ENCODE data around the gene HSD17B11. TPM values are rescaled to one million over a fixed set of nuclear protein-coding genes. Genes with fewer than 3 reads are reported as not detected.

Gene HSD17B11
- total and polyA plus RNA-seq, 8 donors: 46.4 to 84.3 (median 76.8) TPM

DNA sequence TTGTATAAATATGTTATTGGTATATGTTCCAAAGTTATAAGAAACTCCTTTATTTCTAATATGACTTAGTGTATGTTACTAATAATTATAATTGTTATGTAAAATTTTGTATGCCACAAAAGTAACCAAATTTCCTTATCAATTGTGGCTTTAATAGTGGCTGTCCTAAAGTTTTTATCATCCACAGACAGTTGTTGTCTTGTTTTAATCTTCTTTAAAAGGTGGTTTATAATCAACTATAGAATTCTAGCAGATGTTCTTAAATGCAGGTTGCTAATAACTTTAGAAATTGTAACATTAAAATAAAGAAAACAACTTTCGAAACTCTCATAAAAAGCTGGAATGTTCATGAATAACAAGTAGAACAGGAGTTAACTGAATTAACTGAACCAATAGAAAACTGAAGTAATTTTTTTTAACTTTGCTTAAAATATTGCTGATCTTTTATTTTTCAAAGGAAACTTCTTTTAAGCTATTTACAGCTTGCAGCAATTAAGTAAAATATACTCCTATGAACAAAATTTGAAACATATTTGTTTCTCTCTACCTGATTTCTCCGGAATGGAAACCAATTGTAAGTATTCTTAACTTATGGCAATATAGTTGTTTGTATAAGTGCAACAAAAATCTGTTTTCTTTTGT lies 24.3 kb downstream of the HSD17B11 start:
- ATAC-seq: no peak

GRCh38 chr4:87365348-87365747 lies 25.6 kb downstream of the HSD17B11 start:
- no peaks in the 10 kb centered on the region for H3K4me1 ChIP-seq
- H3K4me3 ChIP-seq: no peak overlapping the region
- TF ChIP-seq CTCF (IDR thresholded peaks at IDR 0.05): no peak
- H3K27me3 ChIP-seq: no peaks in the 10 kb centered on the region
- no peak overlapping the region for H3K27ac ChIP-seq
- H3K36me3 ChIP-seq: peaks cover 0 to 91% of the 10 kb centered on the region in 2 donors
- no peak for ATAC-seq
- DNase-seq: no peak
- H3K9me3 ChIP-seq: no peaks in the 10 kb centered on the region
- intact Hi-C loops (cut with DNase I): no loop called here

More for the DNA sequence above, 24.3 kb downstream of the HSD17B11 start:
- Histone ChIP-seq H3K27ac (no peak overlapping the region), H3K36me3 (peaks cover 0 to 93% of the 10 kb centered on the region in 2 donors), H3K27me3 (no peaks in the 10 kb centered on the region), H3K4me1 (no peaks in the 10 kb centered on the region), H3K4me3 (no peak overlapping the region), H3K9me3 (no peaks in the 10 kb centered on the region)
- no peak for TF ChIP-seq CTCF (IDR thresholded peaks at IDR 0.05)
- intact Hi-C loops (cut with DNase I): no loop called here
- no peak for DNase-seq

DNA sequence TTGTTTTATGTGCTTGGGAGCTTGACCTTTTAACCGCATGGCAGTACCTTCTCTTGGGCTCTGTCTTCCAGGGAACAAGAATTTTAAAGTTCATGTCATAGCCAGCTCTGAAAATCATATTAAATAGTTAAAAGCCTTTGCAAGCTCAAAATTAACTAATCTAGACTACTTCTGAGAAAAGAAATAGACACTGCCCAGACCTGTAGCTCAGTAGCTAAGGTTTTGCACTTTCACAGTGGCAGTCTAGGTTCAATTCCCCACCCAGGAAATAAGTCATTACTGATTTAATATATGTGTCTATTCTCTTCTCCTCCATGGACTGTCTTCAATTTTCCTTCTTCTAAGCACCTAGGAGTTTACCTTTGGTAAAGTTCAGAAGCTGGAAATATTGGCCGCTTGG lies 27.4 kb downstream of the HSD17B11 start:
- DNase-seq (no peak), ATAC-seq (no peak)
- Histone ChIP-seq H3K4me3 (no peak overlapping the region), H3K36me3 (peaks cover 0 to 91% of the 10 kb centered on the region in 2 donors), H3K27me3 (no peaks in the 10 kb centered on the region), H3K4me1 (peaks cover 0 to 7% of the 10 kb centered on the region in 2 donors), H3K9me3 (no peaks in the 10 kb centered on the region), H3K27ac (no peak overlapping the region)
- intact Hi-C loops (cut with DNase I): loop anchor here in 1 of 2 donors (5.0 kb wide), 1 partner anchor 104 kb away; no protein-coding TSS in a partner anchor
- TF ChIP-seq CTCF (IDR thresholded peaks at IDR 0.05): no peak

DNA sequence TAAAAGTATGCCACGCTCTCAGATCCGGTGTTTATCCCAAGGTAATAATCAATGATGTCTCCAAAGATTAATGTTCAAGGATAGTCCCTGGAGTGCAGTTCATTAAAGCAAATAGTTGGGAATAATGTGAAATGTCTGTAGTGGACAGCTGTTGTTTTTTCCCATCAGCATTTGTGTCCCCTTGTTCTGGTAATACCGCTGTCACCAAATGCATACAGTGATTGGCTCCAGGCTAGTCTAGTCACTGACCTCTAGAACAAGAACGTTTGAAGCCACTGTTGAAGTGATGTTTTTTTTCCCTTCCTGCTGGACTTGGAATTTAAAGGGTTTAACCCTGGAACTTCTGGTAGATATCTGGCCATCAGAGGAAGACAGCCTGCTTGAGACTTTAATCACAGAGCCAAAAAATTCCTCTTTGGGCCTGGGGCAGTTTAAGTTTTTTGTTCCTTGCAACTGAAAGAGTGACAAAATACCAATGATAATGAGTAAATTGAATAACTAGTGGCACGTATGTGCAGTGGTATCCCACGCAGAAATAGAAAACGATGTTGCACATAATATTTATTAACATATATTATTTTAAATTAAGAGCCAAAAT lies 30.6 kb downstream of the HSD17B11 start:
- Histone ChIP-seq H3K9me3 (no peaks in the 10 kb centered on the region), H3K4me1 (peaks cover 0 to 7% of the 10 kb centered on the region in 2 donors), H3K4me3 (no peak overlapping the region), H3K27ac (no peak overlapping the region), H3K36me3 (peaks cover 0 to 79% of the 10 kb centered on the region in 2 donors), H3K27me3 (no peaks in the 10 kb centered on the region)
- no peak for TF ChIP-seq CTCF (IDR thresholded peaks at IDR 0.05)
- intact Hi-C loops (cut with DNase I): loop anchor here in 1 of 2 donors (5.0 kb wide), 1 partner anchor 107 kb away; no protein-coding TSS in a partner anchor
- ATAC-seq (no peak), DNase-seq (no peak)

- no peak for DNase-seq
- H3K4me3 ChIP-seq: no peak overlapping the region
- no peaks in the 10 kb centered on the region for H3K27me3 ChIP-seq
- peak; percentile 39 for ATAC-seq
- no peak for TF ChIP-seq CTCF (IDR thresholded peaks at IDR 0.05)
- H3K36me3 ChIP-seq: peaks cover 0 to 79% of the 10 kb centered on the region in 2 donors
- peaks cover 0 to 8% of the 10 kb centered on the region in 2 donors for H3K4me1 ChIP-seq
- H3K9me3 ChIP-seq: no peaks in the 10 kb centered on the region
- H3K27ac ChIP-seq: no peak overlapping the region
- intact Hi-C loops (cut with DNase I): no loop called here
Observed at GRCh38 chr4:87359258-87359657, 31.7 kb downstream of the HSD17B11 start.

All from left lung (tissue), 10 donors.